Stomach (tissue), 9 donors: Measurements from ENCODE around the gene ACACB. TPM values are rescaled to one million over a fixed set of nuclear protein-coding genes. Genes with fewer than 3 reads are reported as not detected.

ENCODE experiments used
- DNase-seq, 2 donors: peaks; one replicate each; pipeline versions ENCODE4 v3.0.0 to v3.0.0-alpha.2; 2013 to 2019
- H3K27ac ChIP-seq, 5 donors: fragments of 200-600 bp in 4 of 5; sonication (generic) in 4 of 5; one replicate each; pipeline ENCODE4 v1.5.1; 2013 to 2019; ENCODE audit warnings: mild to moderate bottlenecking in 1 of 5, moderate library complexity in 1 of 5
- H3K27me3 ChIP-seq, 3 donors: fragments of 200-600 bp; sonication (generic); one replicate each; pipeline ENCODE4 v1.5.1; 2017 to 2019; ENCODE audit warnings: mixed run types in 1 of 3
- H3K36me3 ChIP-seq, 4 donors: fragments of 200-600 bp; sonication (generic); 1 replicate in 3 of 4; 2 replicates in 1 of 4; pipeline ENCODE4 v1.5.1; 2016 to 2019
- H3K4me1 ChIP-seq, 4 donors: fragments of 200-600 bp; sonication (generic); one replicate each; pipeline ENCODE4 v1.5.1; 2016 to 2019
- H3K4me3 ChIP-seq, 4 donors: fragments of 200-600 bp; sonication (generic) in 3 of 4; one replicate each; pipeline ENCODE4 v1.5.1; 2016 to 2019; ENCODE audit warnings: mild to moderate bottlenecking in 1 of 4
- H3K9me3 ChIP-seq, 4 donors: fragments of 200-600 bp; sonication (generic); one replicate each; pipeline ENCODE4 v1.5.1; 2016 to 2019
- EP300 ChIP-seq: sonication (generic); formaldehyde crosslinking; IDR thresholded peaks from one replicate; pipeline ENCODE4 v1.6.1; 2017; ENCODE audit warnings: antibody characterized with exemption
- POLR2A ChIP-seq, 4 donors: fragments of 450-650 bp; IDR thresholded peaks; one replicate each; pipeline ENCODE4 v1.6.1; 2016; ENCODE audit warnings: antibody characterized with exemption in 4 of 4, control low read depth in 2 of 4, mild to moderate bottlenecking in 1 of 4, moderate library complexity in 1 of 4
- POLR2AphosphoS5 ChIP-seq, 3 donors: sonication (generic); formaldehyde crosslinking; IDR thresholded peaks; one replicate each; pipeline ENCODE4 v1.6.1; 2016; ENCODE audit warnings: antibody characterized with exemption in 3 of 3
- WGBS, 5 donors: extraction: QIAGEN DNeasy Blood & Tissue Kit in 3 of 5; methylation state at CpG; one replicate each; pipeline versions ENCODE4 v1.1.5 to v1.1.7; 2013 to 2018; 5-methylcytosine and 5-hydroxymethylcytosine counted together
- intact Hi-C: fragments of 100-400 bp; cut with DNase I; formaldehyde crosslinking; loops from one replicate; pipeline ENCODE4 v1.15.1; 2023; ENCODE audit warnings: low total_unique reads
- polyA plus RNA-seq, 3 donors: library from polyadenylated mRNA; stranded (reverse); fragments of 200-250 nt; gene quantifications; one replicate each; pipeline ENCODE4 v1.2.3, GENCODE V29; 2013
- total RNA-seq, 5 donors: library from RNA; depleted of rRNA; stranded (reverse); fragments of >200 nt; gene quantifications; one replicate each; pipeline versions ENCODE4 v1.1.0 to v1.2.3, GENCODE V29; 2014 to 2016
- TF ChIP-seq, protein P1 (sequence below), 7 experiments: fragments of 450-650 bp in 4 of 7; fragments of 200-600 bp in 3 of 7; sonication (generic) in 3 of 7; IDR thresholded peaks; one replicate each; pipeline ENCODE4 v1.5.1; 2016 to 2019; ENCODE audit warnings: antibody characterized with exemption in 7 of 7, control low read depth in 2 of 7, mild to moderate bottlenecking in 1 of 7
- donor health status: healthy with polysubstance abuse.
- donor health status: Bipolar disorder and iron deficiency.
- donor health status: healthy.

The ACACB gene
- total and polyA plus RNA-seq, 8 donors = 6.1 to 2,520 (median 50.2) TPM

DNA sequence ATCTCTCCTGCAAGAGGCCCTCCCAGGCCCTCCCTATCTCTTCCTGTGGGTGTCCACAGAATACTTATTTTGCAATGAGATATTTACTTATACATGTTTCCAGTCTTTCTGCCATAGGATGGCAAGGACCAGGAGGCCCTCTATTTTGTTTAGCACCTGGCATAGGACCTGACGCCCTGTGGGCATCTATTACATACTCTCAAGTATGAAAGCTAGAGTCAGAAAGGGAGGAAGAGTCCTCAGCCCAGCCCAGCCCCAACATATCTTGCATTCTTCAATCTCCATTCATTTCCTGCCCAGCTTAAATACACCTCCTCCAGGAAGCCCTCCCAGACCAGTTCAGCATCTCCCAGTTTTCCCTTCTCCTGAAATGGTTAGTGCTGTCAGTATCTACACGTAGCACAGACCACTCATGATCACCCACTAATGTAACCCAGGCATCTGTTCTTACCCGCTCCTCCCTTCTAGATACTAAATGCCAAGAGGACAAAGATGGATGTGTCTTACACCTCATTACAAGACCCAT lies 185.3 kb downstream of the ACACB start:
- WGBS, 5 donors = 74 to 84% (median 79%) methylated on average over 3 of the region's 3 CpGs
- TF ChIP-seq EP300 (no peak), POLR2AphosphoS5 (IDR thresholded peaks at IDR 0.05) (no peak), POLR2A (IDR thresholded peaks at IDR 0.05) (no peak)
- TF ChIP-seq, protein P1, sequence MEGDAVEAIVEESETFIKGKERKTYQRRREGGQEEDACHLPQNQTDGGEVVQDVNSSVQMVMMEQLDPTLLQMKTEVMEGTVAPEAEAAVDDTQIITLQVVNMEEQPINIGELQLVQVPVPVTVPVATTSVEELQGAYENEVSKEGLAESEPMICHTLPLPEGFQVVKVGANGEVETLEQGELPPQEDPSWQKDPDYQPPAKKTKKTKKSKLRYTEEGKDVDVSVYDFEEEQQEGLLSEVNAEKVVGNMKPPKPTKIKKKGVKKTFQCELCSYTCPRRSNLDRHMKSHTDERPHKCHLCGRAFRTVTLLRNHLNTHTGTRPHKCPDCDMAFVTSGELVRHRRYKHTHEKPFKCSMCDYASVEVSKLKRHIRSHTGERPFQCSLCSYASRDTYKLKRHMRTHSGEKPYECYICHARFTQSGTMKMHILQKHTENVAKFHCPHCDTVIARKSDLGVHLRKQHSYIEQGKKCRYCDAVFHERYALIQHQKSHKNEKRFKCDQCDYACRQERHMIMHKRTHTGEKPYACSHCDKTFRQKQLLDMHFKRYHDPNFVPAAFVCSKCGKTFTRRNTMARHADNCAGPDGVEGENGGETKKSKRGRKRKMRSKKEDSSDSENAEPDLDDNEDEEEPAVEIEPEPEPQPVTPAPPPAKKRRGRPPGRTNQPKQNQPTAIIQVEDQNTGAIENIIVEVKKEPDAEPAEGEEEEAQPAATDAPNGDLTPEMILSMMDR (IDR thresholded peaks at IDR 0.05) = no peak
- peaks cover 0 to 56% (median 24%) of the 10 kb centered on the region in 3 donors for H3K27me3 ChIP-seq
- no peaks in the 10 kb centered on the region for H3K4me1 ChIP-seq
- intact Hi-C loops = no loop called here
- H3K36me3 ChIP-seq = no peaks in the 10 kb centered on the region
- no peak overlapping the region for H3K27ac ChIP-seq
- DNase-seq = no peak
- H3K9me3 ChIP-seq = no peaks in the 10 kb centered on the region
- H3K4me3 ChIP-seq = no peak overlapping the region

DNA sequence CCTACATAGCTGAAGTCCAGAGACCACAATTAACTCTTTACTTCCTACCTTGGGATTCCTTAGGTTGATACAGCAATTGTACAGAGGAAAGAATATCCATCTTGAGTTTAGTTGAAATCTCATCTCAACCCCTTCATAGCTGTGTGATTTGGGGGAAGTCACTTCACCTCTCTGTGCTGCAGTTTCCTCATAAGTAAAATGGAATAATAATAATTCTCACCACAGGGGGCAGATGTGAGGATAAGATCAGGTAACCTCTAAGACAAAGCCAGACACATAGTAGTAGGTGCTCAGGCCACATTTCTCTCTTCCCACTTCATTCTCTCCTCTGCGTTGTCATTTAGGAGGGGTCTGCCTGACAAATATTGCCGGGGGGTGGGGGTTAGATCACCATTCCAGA lies 186.0 kb downstream of the ACACB start:
- peak in 1 of 2 donors; percentile 22 for DNase-seq
- H3K27me3 ChIP-seq = peaks cover 0 to 63% (median 31%) of the 10 kb centered on the region in 3 donors
- intact Hi-C loops = no loop called here
- H3K9me3 ChIP-seq = no peaks in the 10 kb centered on the region
- TF ChIP-seq, protein P1 (IDR thresholded peaks at IDR 0.05) = peak in 1 of 7 experiments; percentile 21
- no peak for TF ChIP-seq POLR2AphosphoS5 (IDR thresholded peaks at IDR 0.05)
- no peak for TF ChIP-seq POLR2A (IDR thresholded peaks at IDR 0.05)
- no peaks in the 10 kb centered on the region for H3K4me1 ChIP-seq
- H3K27ac ChIP-seq = no peak overlapping the region
- 16 to 61% (median 31%) methylated on average over 2 of the region's 2 CpGs for WGBS, 5 donors
- H3K4me3 ChIP-seq = no peak overlapping the region
- H3K36me3 ChIP-seq = no peaks in the 10 kb centered on the region

DNA sequence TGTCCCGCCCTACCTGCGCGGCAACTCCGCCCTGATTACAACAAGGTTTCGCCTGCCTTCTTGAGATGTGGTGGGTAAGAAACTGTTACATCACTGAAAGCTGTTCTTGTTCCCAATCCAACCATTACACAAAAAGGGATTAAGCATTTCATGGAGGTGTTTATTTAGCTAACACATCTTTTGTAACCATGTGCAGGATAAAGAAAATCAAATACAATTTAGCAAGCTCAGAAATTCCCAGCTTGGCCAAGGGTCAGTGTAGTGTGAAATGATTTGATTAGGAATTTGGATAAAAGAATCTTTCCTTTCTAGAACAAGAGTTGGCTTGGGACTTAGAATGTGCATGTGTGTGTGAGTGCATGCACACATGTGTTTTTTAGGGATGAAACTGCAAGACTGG lies 186.4 kb downstream of the ACACB start:
- no peaks in the 10 kb centered on the region for H3K9me3 ChIP-seq
- 25 to 56% (median 40%) methylated on average over 5 of the region's 5 CpGs for WGBS, 5 donors
- intact Hi-C loops = no loop called here
- peak in 1 of 2 donors; percentile 21 for DNase-seq
- no peak overlapping the region for H3K4me3 ChIP-seq
- H3K4me1 ChIP-seq = no peaks in the 10 kb centered on the region
- no peak overlapping the region for H3K27ac ChIP-seq
- H3K36me3 ChIP-seq = no peaks in the 10 kb centered on the region
- H3K27me3 ChIP-seq = peaks cover 0 to 67% (median 33%) of the 10 kb centered on the region in 3 donors
- TF ChIP-seq EP300 (no peak), POLR2AphosphoS5 (IDR thresholded peaks at IDR 0.05) (no peak), POLR2A (IDR thresholded peaks at IDR 0.05) (no peak)
- TF ChIP-seq, protein P1 (IDR thresholded peaks at IDR 0.05) = no peak

DNA sequence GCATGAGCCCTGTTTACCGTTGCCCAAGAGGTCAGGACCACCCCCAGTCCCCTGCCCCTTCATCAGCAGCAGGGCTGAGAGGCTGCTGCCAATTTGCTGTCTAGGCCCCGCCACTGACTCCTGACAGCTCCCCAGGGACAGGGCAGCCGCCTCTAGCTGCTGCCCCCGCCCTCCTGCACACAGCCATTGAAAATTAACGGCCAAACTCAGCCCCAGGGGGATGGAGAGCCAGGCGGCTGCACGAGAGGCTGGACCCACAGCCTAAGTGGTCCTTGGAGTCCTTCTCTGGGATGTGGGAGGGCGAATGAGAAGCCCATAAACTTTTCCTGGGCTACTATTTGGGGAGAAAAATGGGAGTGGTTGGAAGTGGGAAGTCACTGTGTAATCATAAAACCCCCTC lies 188.1 kb downstream of the ACACB start:
- Histone ChIP-seq H3K27me3 (peaks cover 4 to 84% (median 50%) of the 10 kb centered on the region in 3 donors), H3K36me3 (no peaks in the 10 kb centered on the region), H3K4me3 (no peak overlapping the region), H3K4me1 (peaks cover 8 to 10% (median 10%) of the 10 kb centered on the region in 4 donors), H3K27ac (no peak overlapping the region), H3K9me3 (no peaks in the 10 kb centered on the region)
- DNase-seq = no peak
- intact Hi-C loops = no loop called here
- TF ChIP-seq EP300 (no peak), POLR2A (IDR thresholded peaks at IDR 0.05) (no peak)
- TF ChIP-seq, protein P1 (IDR thresholded peaks at IDR 0.05) = no peak
- WGBS, 5 donors = 48 to 61% (median 56%) methylated on average over 8 of the region's 8 CpGs
